Measurements from ENCODE around the gene STARD3NL. TPM values are rescaled to one million over a fixed set of nuclear protein-coding genes. Genes with fewer than 3 reads are reported as not detected.

The STARD3NL gene, protein sequence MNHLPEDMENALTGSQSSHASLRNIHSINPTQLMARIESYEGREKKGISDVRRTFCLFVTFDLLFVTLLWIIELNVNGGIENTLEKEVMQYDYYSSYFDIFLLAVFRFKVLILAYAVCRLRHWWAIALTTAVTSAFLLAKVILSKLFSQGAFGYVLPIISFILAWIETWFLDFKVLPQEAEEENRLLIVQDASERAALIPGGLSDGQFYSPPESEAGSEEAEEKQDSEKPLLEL
- 73.4 TPM for polyA plus RNA-seq (2013)

DNA sequence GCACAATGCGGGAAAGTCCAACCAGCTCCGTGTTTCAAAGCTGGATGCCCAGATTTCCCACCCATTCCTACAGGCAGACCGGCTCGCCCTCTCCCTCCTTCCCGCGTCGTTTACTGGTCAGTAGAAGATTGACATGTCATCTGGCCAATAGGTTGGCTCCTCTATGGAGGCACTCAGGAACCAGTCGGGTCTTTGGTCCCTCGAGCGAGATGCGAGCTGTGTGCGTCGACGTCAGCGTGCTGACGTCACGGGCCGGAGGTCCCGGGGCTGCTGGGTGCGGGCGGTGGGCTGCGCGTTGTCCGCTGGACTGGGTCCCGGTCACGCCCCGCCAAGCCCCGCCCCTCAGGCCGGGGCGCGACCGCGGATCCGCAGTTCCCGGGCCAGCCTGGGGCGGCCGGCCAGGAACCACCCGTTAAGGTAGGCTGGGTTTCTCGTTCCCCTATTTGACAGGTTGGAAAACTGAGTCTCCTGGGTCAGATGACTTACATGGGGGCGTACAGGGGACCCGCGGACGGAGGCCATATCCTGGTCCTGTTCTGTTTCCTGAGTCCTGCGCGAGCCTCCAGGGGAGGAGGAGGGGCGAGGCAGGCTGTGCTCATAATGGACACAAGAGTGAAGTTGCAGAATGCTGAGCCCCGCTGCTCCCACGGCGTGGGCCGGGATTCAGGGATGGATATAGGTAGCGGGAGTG, at the start of gene STARD3NL:
Gene STARD3NL, plus strand, starts transcription at position 242 of the 691 bp plus-strand sequence. CDS start 29,260 bp downstream, outside the sequence.
- WGBS (ENCODE audit: insufficient coverage), result 0% methylated on average over 45 of the region's 51 CpGs
- Histone ChIP-seq H3K4me3 (ENCODE audit: control insufficient read depth in 1 of 7, extremely low read depth in 1 of 7, insufficient read depth in 4 of 7, low read depth in 2 of 7, low read length in 6 of 7) (peak within 1 kb of the TSS; percentile 67 to 97 (median 86)), H3K27ac (ENCODE audit: insufficient read depth in 1 of 2, low read depth in 1 of 2, low read length in 2 of 2, poor library complexity in 1 of 2, severe bottlenecking in 2 of 2) (peak within 1 kb of the TSS; percentile 79 to 90), H3K4me1 (ENCODE audit: control extremely low read depth in 1 of 4, control insufficient read depth in 4 of 4, insufficient read depth in 4 of 4, low read length in 3 of 4) (peaks cover 17 to 45% (median 30%) of the 10 kb centered on the region in 4 experiments), H3K36me3 (ENCODE audit: control insufficient read depth in 4 of 4, insufficient read depth in 4 of 4, low read length in 3 of 4) (peaks cover 0 to 11% (median 0%) of the 10 kb centered on the region in 4 experiments), H3K9me3 (ENCODE audit: control extremely low read depth in 1 of 5, control insufficient read depth in 4 of 5, insufficient read depth in 2 of 5, low read depth in 1 of 5, low read length in 4 of 5) (peaks cover 0 to 2% (median 0%) of the 10 kb centered on the region in 5 experiments), H3K27me3 (replicated peaks in 2 of 5; ENCODE audit: control insufficient read depth in 4 of 5, insufficient read depth in 5 of 5, low read length in 4 of 5) (no peaks in the 10 kb centered on the region)
- DNase-seq, result peak; percentile 100
- POLR2A ChIA-PET, result interaction anchor here (0.6 kb wide), 1 partner anchor 9 kb away, joined by 5 read pairs; no protein-coding TSS in a partner anchor
- CTCF ChIA-PET, result interaction anchor here (0.9 to 1.6 kb wide), 5 partner anchors 17 to 69 kb away, joined by 3 to 5 read pairs (median 5); no protein-coding TSS in a partner anchor

DNA sequence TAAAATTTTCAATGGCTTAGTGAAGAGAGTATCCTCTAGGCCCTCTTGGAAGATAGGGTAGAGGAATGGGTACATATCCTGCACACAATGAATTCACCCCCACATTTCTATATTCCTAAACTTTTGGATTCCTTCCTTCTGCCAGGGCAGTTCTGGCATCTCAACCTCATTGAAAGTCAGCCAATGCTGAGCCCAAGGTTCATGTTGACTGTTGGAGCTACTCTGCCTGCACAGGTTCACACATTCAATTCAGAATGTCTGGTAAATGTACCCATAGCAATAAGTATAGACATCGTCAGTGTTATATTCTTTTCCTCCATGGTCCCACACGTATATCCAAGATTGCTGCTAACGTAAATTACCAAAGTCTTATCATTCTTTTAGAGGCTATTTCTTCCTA, 48.9 kb upstream of the STARD3NL start:
- CTCF ChIA-PET, result no interaction called here
- Histone ChIP-seq H3K27me3 (replicated peaks in 2 of 5; ENCODE audit: control insufficient read depth in 4 of 5, insufficient read depth in 5 of 5, low read length in 4 of 5) (no peaks in the 10 kb centered on the region), H3K27ac (ENCODE audit: insufficient read depth in 1 of 2, low read depth in 1 of 2, low read length in 2 of 2, poor library complexity in 1 of 2, severe bottlenecking in 2 of 2) (no peak overlapping the region), H3K4me3 (ENCODE audit: control insufficient read depth in 1 of 7, extremely low read depth in 1 of 7, insufficient read depth in 4 of 7, low read depth in 2 of 7, low read length in 6 of 7) (no peak overlapping the region), H3K9me3 (ENCODE audit: control extremely low read depth in 1 of 5, control insufficient read depth in 4 of 5, insufficient read depth in 2 of 5, low read depth in 1 of 5, low read length in 4 of 5) (peaks cover 0 to 5% (median 0%) of the 10 kb centered on the region in 5 experiments), H3K4me1 (ENCODE audit: control extremely low read depth in 1 of 4, control insufficient read depth in 4 of 4, insufficient read depth in 4 of 4, low read length in 3 of 4) (peaks cover 0 to 10% (median 0%) of the 10 kb centered on the region in 4 experiments), H3K36me3 (ENCODE audit: control insufficient read depth in 4 of 4, insufficient read depth in 4 of 4, low read length in 3 of 4) (no peaks in the 10 kb centered on the region)
- POLR2A ChIA-PET, result no interaction called here
- WGBS (ENCODE audit: insufficient coverage), result 100% methylated on average over 3 of the region's 3 CpGs
- DNase-seq, result no peak

DNA sequence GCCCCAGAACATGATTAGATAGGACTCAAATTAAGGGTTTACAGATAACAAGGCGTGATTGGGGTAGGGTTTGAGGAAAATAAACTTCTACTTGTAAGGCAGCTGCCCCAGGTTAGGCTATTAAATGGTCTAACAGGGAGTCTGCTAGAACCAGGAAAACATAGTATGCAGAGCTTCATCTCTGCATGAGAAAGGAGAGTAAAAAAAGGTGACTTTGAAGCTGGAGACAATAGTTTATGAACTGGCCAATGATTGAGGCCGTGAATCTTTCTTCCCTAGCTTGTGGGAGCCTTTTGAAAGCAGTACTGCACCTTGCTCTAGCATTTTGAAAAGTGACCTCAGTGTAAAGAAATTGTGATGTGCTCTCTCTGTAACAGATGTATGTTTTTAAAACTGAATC, 48.5 kb upstream of the STARD3NL start:
- Histone ChIP-seq H3K9me3 (ENCODE audit: control extremely low read depth in 1 of 5, control insufficient read depth in 4 of 5, insufficient read depth in 2 of 5, low read depth in 1 of 5, low read length in 4 of 5) (peaks cover 0 to 5% (median 0%) of the 10 kb centered on the region in 5 experiments), H3K27me3 (replicated peaks in 2 of 5; ENCODE audit: control insufficient read depth in 4 of 5, insufficient read depth in 5 of 5, low read length in 4 of 5) (no peaks in the 10 kb centered on the region), H3K36me3 (ENCODE audit: control insufficient read depth in 4 of 4, insufficient read depth in 4 of 4, low read length in 3 of 4) (no peaks in the 10 kb centered on the region), H3K4me1 (ENCODE audit: control extremely low read depth in 1 of 4, control insufficient read depth in 4 of 4, insufficient read depth in 4 of 4, low read length in 3 of 4) (peaks cover 0 to 10% (median 0%) of the 10 kb centered on the region in 4 experiments), H3K27ac (ENCODE audit: insufficient read depth in 1 of 2, low read depth in 1 of 2, low read length in 2 of 2, poor library complexity in 1 of 2, severe bottlenecking in 2 of 2) (no peak overlapping the region), H3K4me3 (ENCODE audit: control insufficient read depth in 1 of 7, extremely low read depth in 1 of 7, insufficient read depth in 4 of 7, low read depth in 2 of 7, low read length in 6 of 7) (no peak overlapping the region)
- ChIA-PET POLR2A (no interaction called here), CTCF (no interaction called here)
- 100% methylated on average over 2 of the region's 2 CpGs for whole genome bisulfite sequencing (ENCODE audit: insufficient coverage)
- no peak for DNase-seq

DNA sequence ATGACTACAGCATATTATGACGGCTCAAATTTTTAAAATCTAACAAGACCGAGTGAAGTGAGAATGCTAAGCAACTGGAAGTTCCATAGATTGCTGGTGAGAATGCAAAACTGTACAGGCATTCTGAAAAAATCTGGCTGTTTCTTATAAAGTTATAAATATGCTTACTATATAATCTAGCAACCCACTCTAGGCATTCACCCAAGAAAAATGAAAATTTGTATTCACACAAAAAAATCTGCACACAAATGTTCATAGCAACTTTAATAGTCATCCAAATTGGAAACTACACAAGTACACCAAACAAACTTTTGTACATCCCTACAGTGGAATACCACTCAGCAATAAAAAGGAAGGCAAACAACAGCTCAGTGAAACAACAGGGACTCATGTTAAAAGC, 39.9 kb upstream of the STARD3NL start:
- Histone ChIP-seq H3K4me1 (ENCODE audit: control extremely low read depth in 1 of 4, control insufficient read depth in 4 of 4, insufficient read depth in 4 of 4, low read length in 3 of 4) (no peaks in the 10 kb centered on the region), H3K4me3 (ENCODE audit: control insufficient read depth in 1 of 7, extremely low read depth in 1 of 7, insufficient read depth in 4 of 7, low read depth in 2 of 7, low read length in 6 of 7) (no peak overlapping the region), H3K9me3 (ENCODE audit: control extremely low read depth in 1 of 5, control insufficient read depth in 4 of 5, insufficient read depth in 2 of 5, low read depth in 1 of 5, low read length in 4 of 5) (peaks cover 0 to 5% (median 0%) of the 10 kb centered on the region in 5 experiments), H3K36me3 (ENCODE audit: control insufficient read depth in 4 of 4, insufficient read depth in 4 of 4, low read length in 3 of 4) (no peaks in the 10 kb centered on the region), H3K27ac (ENCODE audit: insufficient read depth in 1 of 2, low read depth in 1 of 2, low read length in 2 of 2, poor library complexity in 1 of 2, severe bottlenecking in 2 of 2) (no peak overlapping the region), H3K27me3 (replicated peaks in 2 of 5; ENCODE audit: control insufficient read depth in 4 of 5, insufficient read depth in 5 of 5, low read length in 4 of 5) (no peaks in the 10 kb centered on the region)
- CTCF ChIA-PET, result no interaction called here
- 82% methylated on average over 2 of the region's 2 CpGs for WGBS (ENCODE audit: insufficient coverage)
- DNase-seq, result no peak
- POLR2A ChIA-PET, result no interaction called here

DNA sequence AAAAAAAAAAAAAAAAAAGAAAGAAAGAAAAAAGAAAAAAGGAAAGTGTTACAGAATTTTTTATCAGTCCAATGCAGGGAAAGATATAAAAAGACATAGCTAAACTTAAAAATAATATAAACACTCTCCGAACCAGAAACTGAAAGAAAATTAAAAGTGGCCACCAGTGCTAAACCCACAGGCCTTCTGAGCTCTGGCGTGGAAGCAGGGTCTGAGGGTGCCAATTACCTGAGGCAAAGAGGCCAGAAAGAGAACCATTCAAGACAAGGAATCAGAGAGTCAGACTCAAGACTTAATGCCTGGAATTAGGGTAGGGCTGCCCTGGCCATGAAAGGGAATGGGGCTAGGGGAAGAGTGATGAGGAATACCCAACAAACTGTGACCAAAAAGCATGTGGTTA, 36.9 kb upstream of the STARD3NL start:
- WGBS (ENCODE audit: insufficient coverage), result 90% methylated on average over 2 of the region's 2 CpGs
- Histone ChIP-seq H3K9me3 (ENCODE audit: control extremely low read depth in 1 of 5, control insufficient read depth in 4 of 5, insufficient read depth in 2 of 5, low read depth in 1 of 5, low read length in 4 of 5) (no peaks in the 10 kb centered on the region), H3K27me3 (replicated peaks in 2 of 5; ENCODE audit: control insufficient read depth in 4 of 5, insufficient read depth in 5 of 5, low read length in 4 of 5) (no peaks in the 10 kb centered on the region), H3K4me1 (ENCODE audit: control extremely low read depth in 1 of 4, control insufficient read depth in 4 of 4, insufficient read depth in 4 of 4, low read length in 3 of 4) (no peaks in the 10 kb centered on the region), H3K27ac (ENCODE audit: insufficient read depth in 1 of 2, low read depth in 1 of 2, low read length in 2 of 2, poor library complexity in 1 of 2, severe bottlenecking in 2 of 2) (no peak overlapping the region), H3K4me3 (ENCODE audit: control insufficient read depth in 1 of 7, extremely low read depth in 1 of 7, insufficient read depth in 4 of 7, low read depth in 2 of 7, low read length in 6 of 7) (no peak overlapping the region), H3K36me3 (ENCODE audit: control insufficient read depth in 4 of 4, insufficient read depth in 4 of 4, low read length in 3 of 4) (no peaks in the 10 kb centered on the region)
- CTCF ChIA-PET, result no interaction called here
- DNase-seq, result no peak
- POLR2A ChIA-PET, result no interaction called here

DNA sequence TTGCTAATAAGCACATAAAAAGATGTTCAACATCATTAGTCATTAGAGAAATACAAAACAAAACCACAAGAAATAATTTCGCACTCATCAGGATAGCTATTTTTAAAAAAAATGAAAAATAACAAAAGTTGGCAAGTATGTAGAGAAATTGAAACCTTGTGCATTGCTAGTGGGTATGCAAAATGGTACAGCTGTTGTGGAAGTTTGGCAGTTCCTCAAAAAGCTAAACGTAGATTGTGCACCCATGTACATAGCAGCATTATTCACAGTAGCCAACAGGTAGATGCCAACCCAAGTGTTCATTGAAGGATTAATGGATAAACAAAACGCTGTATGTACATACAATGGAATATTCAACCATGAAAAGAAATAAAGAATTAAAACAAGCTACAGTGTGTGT, 35.3 kb upstream of the STARD3NL start:
- H3K27me3 ChIP-seq (replicated peaks in 2 of 5; ENCODE audit: control insufficient read depth in 4 of 5, insufficient read depth in 5 of 5, low read length in 4 of 5), result no peaks in the 10 kb centered on the region
- no peaks in the 10 kb centered on the region for H3K9me3 ChIP-seq (ENCODE audit: control extremely low read depth in 1 of 5, control insufficient read depth in 4 of 5, insufficient read depth in 2 of 5, low read depth in 1 of 5, low read length in 4 of 5)
- POLR2A ChIA-PET, result interaction anchor here (0.6 kb wide), 1 partner anchor 1975 kb away, joined by 3 read pairs; no protein-coding TSS in a partner anchor
- no peak overlapping the region for H3K27ac ChIP-seq (ENCODE audit: insufficient read depth in 1 of 2, low read depth in 1 of 2, low read length in 2 of 2, poor library complexity in 1 of 2, severe bottlenecking in 2 of 2)
- no peaks in the 10 kb centered on the region for H3K4me1 ChIP-seq (ENCODE audit: control extremely low read depth in 1 of 4, control insufficient read depth in 4 of 4, insufficient read depth in 4 of 4, low read length in 3 of 4)
- no peak overlapping the region for H3K4me3 ChIP-seq (ENCODE audit: control insufficient read depth in 1 of 7, extremely low read depth in 1 of 7, insufficient read depth in 4 of 7, low read depth in 2 of 7, low read length in 6 of 7)
- WGBS (ENCODE audit: insufficient coverage), result no CpG with 5 or more reads among the region's 3 CpGs
- H3K36me3 ChIP-seq (ENCODE audit: control insufficient read depth in 4 of 4, insufficient read depth in 4 of 4, low read length in 3 of 4), result no peaks in the 10 kb centered on the region
- CTCF ChIA-PET, result interaction anchor here (1.0 to 1.4 kb wide), 4 partner anchors 34 to 225 kb away, joined by 3 to 4 read pairs (median 4); no protein-coding TSS in a partner anchor
- no peak for DNase-seq

DNA sequence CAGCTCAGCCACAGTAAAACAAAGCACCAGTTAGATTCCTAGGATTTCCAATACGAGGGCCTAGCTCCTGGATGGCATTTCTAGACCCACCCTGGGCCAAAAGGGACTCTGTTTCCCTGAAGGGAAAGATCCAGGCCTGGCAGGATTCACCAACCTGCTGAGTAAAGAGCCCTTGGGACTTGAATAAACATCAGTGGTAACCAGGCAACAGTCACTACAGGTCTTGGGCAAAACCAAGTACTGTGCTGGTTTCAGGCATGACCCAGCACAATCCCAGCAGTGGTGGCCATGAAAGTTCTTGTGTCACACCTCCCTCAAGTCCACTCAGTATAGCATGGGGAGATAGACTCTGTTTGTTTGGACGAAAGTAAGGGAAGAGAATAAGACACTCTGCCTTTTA, 31.0 kb upstream of the STARD3NL start:
- 97% methylated on average over 2 of the region's 2 CpGs for WGBS (ENCODE audit: insufficient coverage)
- Histone ChIP-seq H3K4me1 (ENCODE audit: control extremely low read depth in 1 of 4, control insufficient read depth in 4 of 4, insufficient read depth in 4 of 4, low read length in 3 of 4) (no peaks in the 10 kb centered on the region), H3K27ac (ENCODE audit: insufficient read depth in 1 of 2, low read depth in 1 of 2, low read length in 2 of 2, poor library complexity in 1 of 2, severe bottlenecking in 2 of 2) (no peak overlapping the region), H3K27me3 (replicated peaks in 2 of 5; ENCODE audit: control insufficient read depth in 4 of 5, insufficient read depth in 5 of 5, low read length in 4 of 5) (no peaks in the 10 kb centered on the region), H3K4me3 (ENCODE audit: control insufficient read depth in 1 of 7, extremely low read depth in 1 of 7, insufficient read depth in 4 of 7, low read depth in 2 of 7, low read length in 6 of 7) (no peak overlapping the region), H3K36me3 (ENCODE audit: control insufficient read depth in 4 of 4, insufficient read depth in 4 of 4, low read length in 3 of 4) (no peaks in the 10 kb centered on the region), H3K9me3 (ENCODE audit: control extremely low read depth in 1 of 5, control insufficient read depth in 4 of 5, insufficient read depth in 2 of 5, low read depth in 1 of 5, low read length in 4 of 5) (no peaks in the 10 kb centered on the region)
- ChIA-PET POLR2A (no interaction called here), CTCF (interaction anchor here (1.2 kb wide), 1 partner anchor 12 kb away, joined by 4 read pairs; no protein-coding TSS in a partner anchor)
- DNase-seq, result peak; percentile 23 to 70 (median 67)
